T1000 (cell line): ENCODE data around the gene PMIS2.
"Not testable (repeated sequence)": the region's sequence is repeated elsewhere in the genome, so short reads cannot be mapped to it uniquely, and the experiment has no call there.

Experiments used
- DNase-seq: peaks from one replicate; lab custom pipeline; 2025; ENCODE audit warnings: mixed read lengths; lab: John Stamatoyannopoulos, UW

Gene PMIS2

GRCh38 chr19:35592226-35592625 lies 6.3 kb downstream of the PMIS2 start:
- DNase-seq: no peak

GRCh38 chr19:35595026-35595425 lies 9.1 kb downstream of the PMIS2 start:
- DNase-seq: not testable (repeated sequence)

GRCh38 chr19:35595928-35596327 lies 10.0 kb downstream of the PMIS2 start:
- DNase-seq: no peak

- no peak for DNase-seq
Observed at GRCh38 chr19:35596366-35596999, 10.5 kb downstream of the PMIS2 start.

GRCh38 chr19:35601971-35602370 lies 16.0 kb downstream of the PMIS2 start:
- no peak for DNase-seq

- not testable (repeated sequence) for DNase-seq
Observed at GRCh38 chr19:35604436-35604835, 18.5 kb downstream of the PMIS2 start.

- not testable (repeated sequence) for DNase-seq
Observed at GRCh38 chr19:35607170-35607569, 21.2 kb downstream of the PMIS2 start.

GRCh38 chr19:35607661-35608060 lies 21.7 kb downstream of the PMIS2 start:
- no peak for DNase-seq

- DNase-seq: no peak
Observed at GRCh38 chr19:35608251-35608650, 22.3 kb downstream of the PMIS2 start.

GRCh38 chr19:35609851-35610353 lies 23.9 kb downstream of the PMIS2 start:
- DNase-seq: no peak

GRCh38 chr19:35612224-35612558 lies 26.2 kb downstream of the PMIS2 start:
- DNase-seq: no peak

- peak; percentile 88 for DNase-seq
Observed at GRCh38 chr19:35612559-35613321, 26.8 kb downstream of the PMIS2 start, which contains the start of gene HAUS5. TSS of gene HAUS5 (plus strand) at chr19:35612735. CDS start at chr19:35612795, 60 bp downstream.

GRCh38 chr19:35613574-35613973 lies 27.6 kb downstream of the PMIS2 start:
- DNase-seq: no peak

- no peak for DNase-seq
Observed at GRCh38 chr19:35615036-35615435, 29.1 kb downstream of the PMIS2 start.

- no peak for DNase-seq
Observed at GRCh38 chr19:35618857-35619256, 32.9 kb downstream of the PMIS2 start.

GRCh38 chr19:35619290-35619923 lies 33.4 kb downstream of the PMIS2 start:
- DNase-seq: no peak

GRCh38 chr19:35620001-35620400 lies 34.0 kb downstream of the PMIS2 start:
- DNase-seq: no peak

GRCh38 chr19:35621708-35622107 lies 35.7 kb downstream of the PMIS2 start:
- no peak for DNase-seq

- no peak for DNase-seq
Observed at GRCh38 chr19:35622750-35623149, 36.8 kb downstream of the PMIS2 start.

GRCh38 chr19:35623327-35624010 lies 37.5 kb downstream of the PMIS2 start:
- DNase-seq: no peak

- no peak for DNase-seq
Observed at GRCh38 chr19:35628264-35628564, 42.2 kb downstream of the PMIS2 start.

- peak; percentile 97 for DNase-seq
Observed at GRCh38 chr19:35628565-35629331, 42.8 kb downstream of the PMIS2 start, which contains the start of gene RBM42. TSS of gene RBM42 (plus strand) at chr19:35629036. CDS start at chr19:35629154, 118 bp downstream.
